ENCODE results near the gene BLOC1S2. TPM values are rescaled to one million over a fixed set of nuclear protein-coding genes. Genes with fewer than 3 reads are reported as not detected.
"Not testable (repeated sequence)": the region's sequence is repeated elsewhere in the genome, so short reads cannot be mapped to it uniquely, and the experiment has no call there.

BLOC1S2 gene
- total RNA-seq: 70.5 TPM in 2 replicates
- 72.2 TPM for polyA plus RNA-seq (2012)

DNA sequence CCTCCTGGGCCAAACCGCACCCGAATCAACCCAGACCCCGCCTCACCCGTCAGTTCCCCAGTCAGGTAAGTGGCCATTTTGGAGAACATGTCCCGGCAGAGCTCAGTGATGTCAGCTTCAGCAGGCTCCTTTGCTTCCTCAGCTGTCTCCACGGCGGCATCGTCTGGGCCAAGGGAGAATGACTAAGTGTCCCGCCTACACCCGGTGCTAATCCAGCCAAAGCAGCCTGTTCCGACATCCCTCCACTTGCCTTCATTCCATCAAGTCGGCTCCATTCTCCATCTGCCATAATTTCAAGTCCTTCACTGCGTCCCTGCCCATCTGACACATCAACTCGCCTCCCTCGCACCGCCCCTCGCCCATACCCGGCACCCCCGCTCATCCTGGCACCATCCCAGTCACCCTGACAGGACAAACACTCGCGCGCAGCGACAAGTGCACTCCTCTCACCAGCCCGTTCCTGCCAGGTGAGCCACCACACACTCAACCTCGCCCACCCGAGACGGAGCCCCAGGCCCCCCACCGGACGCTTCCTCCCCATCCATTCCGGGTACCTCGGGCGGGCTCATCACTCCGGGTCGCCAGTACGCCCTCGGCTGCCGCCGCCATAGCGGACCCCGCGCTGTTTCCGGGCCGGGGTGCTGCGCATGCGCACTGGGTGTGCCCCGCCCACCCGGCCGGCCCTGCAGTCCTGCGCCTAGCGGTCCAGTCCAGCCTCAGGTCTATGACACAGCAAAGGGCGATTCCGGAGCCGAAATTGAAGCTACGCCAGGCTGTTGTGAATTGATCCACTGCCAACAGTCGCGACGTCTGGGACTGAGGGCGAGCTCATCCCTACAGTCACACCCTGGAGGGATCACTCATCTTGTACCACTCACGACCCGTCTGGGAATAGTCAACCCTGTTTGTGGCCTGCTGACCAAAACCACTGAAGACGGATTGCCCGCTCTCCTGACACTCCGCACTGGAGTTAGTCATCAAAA is at the start of gene BLOC1S2:
Gene BLOC1S2, minus strand, starts transcription at position 630 of the 983 bp plus-strand sequence. Its CDS starts 21 bp downstream, at position 609.
- peak; percentile 92 for DNase-seq (ENCODE audit: low read depth)

DNA sequence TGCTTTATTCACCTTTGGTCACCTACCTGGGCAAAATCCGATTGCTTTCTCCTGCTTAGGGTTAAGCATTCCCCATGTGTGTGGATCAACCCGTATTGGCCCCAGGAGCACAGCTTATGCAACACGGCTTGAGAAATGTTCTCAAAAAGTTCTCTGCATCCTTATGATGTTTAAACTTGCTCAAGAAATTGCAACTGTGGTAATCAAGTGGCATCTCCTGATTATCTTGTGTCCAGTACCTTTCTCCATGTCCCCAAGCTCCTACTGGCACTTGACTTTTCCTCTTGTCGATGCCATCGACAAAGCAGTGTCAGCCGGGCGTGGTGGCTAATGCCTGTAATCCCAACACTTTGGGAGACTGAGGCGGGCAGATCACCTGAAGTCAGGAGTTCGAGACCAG is 48.3 kb upstream of the BLOC1S2 start:
- no peak for DNase-seq (ENCODE audit: low read depth)

DNA sequence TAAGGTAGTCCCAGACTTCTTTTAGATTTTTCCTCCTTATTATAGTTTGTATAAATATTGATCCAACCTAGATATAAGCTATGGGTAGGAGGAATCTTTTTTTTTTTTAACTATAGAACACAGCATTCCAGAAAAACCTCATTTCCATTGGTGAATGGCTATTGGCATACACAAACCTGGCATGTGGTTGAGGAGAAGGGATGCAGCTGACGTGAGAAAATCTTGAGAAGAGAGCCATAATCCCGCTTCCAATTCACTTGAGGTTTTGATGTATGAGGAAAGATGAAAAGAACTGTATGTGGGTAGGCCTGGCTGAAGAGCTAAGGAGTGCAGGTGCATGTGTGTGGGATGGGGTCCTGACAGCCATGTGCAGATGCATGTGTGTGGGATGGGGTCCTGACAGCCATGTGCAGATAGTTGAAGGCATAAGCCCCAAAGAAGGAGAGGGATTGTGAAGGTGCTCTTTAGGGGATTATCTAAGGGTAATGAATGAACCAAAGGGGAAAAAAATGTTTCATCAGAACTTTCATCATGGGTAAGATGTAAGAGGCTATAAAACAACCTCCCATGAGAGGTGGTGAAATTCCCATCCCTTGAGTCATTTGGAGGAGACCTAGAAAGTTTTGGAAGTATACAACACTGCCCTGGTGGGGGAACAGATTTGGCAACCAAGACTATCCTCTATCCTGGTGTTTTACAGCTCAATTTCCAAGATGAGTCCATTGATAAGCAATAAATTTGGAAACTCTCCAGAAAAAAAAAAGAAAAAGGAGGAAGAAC is 47.4 kb upstream of the BLOC1S2 start:
- DNase-seq (ENCODE audit: low read depth): no peak

DNA sequence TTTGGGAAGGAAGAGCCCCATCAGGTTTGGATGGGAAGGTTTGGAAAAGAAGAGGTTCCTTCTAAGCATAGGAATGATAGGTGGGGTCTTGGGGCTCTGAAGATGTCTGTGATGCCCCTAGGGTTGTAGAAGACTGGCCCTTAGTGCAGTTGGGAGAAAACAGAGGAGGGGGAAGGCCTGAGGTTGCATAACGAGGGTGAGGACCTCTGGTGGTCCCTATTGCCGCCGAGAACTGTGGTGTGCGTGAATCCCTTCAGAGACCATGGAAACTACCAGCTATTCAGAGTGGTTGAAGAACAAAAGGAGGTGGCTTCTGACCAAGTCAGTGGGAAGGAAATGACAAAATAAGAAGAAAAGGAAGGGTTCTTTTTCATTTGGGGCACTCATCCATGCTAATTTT is 46.6 kb upstream of the BLOC1S2 start:
- DNase-seq (ENCODE audit: low read depth): no peak

DNA sequence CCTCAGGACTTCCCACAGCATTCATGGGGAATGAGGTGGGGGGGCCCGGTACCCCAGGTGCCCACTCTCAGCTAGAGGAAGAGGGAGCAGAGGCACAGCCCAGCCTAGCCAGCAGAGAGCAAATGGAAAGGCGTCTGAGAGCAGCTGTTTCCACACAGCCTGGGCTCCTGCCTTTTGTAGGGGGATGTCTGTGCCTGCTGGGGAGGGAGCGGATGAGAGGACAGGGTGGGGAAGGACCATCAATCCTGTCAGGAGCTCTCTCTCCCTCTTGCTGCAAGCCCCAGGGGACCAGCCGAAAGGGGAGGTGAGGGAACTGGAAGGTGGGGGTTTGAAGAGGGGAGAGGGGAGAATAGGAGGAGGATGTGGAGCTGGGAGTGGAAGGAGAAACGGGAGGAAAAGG is 43.6 kb upstream of the BLOC1S2 start, which contains the start of gene PKD2L1:
Gene PKD2L1, minus strand, starts transcription at position 150 of the 400 bp plus-strand sequence. Its CDS starts 125 bp downstream, at position 25.
- DNase-seq (ENCODE audit: low read depth): no peak

DNA sequence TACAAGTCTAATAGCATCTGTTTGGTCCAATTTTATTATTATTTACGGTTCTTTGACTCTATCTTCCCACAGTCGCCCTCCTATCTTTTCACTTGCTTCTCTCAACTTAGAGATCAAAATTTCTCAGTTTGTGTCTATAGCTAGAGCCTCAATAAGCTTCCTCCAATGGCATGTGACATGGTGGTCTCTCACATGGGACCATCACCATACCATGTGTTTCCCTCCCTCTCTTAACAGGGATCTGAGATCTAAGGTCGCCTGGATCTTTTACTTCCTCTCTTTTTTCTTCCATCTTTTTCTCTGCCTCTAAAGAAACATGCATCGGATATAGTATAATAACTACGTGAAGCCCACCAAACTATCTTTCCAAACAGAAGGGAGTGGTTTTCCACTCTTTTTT is 41.7 kb upstream of the BLOC1S2 start:
- DNase-seq (ENCODE audit: low read depth): no peak

DNA sequence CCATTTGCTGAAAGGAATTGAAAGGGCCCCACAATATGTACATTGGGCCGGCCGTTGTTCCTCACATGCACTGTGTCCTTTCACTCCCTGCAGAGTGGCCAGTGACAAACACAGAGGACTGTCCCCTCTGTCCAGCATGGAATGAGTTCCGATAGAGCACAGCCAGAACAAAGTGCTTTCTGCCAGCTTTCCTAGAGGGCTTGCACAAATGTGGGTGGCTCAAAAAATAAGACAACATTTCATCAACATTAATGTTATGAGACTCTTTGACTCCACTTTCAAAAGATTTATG is 41.2 kb upstream of the BLOC1S2 start:
- DNase-seq (ENCODE audit: low read depth): no peak

DNA sequence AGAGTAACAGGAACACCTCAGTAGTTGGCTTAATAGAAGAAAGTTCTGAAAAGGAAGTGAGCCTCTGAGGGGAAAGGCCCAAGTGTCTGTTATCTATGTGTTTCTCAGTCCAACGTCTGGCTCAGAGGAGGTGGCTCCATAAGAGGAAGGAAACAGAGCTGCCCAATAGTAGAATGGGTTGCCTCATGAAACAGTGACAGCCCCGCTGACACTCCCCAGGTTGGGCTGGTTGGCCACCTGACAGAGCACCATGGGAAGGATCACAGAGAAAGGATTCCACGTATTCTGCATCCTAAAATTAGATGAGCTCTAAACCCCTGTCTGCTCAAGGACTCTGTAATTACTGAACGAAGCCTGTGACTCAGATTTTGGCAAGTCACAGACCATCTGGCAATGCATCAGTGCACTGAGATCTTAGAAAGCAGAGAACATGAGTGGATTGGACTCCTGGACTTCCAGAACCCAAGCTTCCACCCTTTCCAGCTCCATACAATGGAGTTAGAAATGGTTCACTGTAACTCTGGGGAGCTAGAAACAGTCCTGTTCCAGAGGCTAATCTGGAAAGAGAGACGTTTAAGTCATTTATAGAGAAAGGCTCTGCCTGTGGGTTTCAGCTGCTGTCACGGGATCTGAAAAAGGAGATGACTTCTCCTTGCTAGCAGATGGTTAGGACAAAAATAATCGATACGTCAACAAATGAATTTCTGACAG is 40.7 kb upstream of the BLOC1S2 start:
- peak; percentile 83 for DNase-seq (ENCODE audit: low read depth)

DNA sequence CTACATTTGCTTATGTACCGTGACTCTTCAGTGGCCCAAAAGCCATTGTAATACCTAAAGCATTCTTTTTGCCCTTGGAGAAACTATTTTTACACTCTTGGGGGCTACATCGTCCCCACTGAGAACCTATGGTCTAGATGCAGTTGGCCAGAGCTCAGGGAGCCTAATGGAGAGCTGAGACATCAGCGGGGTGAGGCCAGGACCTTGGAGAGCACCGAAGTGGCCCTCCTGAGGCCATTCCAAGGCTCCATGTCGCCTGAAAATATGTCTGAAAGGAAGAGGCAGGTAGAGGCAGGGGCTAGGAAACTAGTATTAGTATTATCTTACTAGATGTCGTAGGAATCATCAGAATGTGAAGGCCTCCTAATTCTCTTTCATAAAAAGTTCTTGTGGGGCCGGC is 38.7 kb upstream of the BLOC1S2 start:
- peak; percentile 37 for DNase-seq (ENCODE audit: low read depth)

DNA sequence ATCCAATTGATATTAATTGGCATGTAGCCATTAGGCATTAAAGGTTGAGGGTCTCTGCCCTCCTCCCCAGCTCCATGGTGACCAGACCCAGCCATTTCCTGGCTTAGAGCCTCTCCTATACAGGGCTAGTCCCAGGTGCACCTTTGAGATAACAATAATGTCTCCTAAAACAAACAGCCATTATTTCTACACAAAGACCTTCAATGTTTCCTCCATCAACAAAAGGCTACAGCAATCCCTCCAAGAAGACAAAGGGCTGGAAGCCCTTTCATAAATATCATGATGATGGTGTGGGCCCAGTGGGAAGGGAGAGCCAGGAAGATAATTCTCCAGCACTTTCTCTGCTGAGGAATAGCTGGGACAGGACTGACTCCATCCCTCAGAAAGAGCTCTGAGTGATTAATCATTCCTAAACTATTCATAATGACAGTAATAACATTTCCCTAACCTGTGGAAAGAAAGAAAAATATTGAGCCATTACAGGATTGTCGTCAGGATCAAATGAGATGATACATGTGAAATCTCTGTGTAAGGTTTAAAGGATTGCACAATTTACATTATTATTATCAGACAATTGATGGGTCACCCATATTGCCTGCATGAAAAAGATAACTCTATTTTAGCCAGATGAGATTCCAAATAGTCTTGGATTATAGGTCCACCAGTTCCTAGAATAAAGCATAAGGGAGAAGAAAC is 33.4 kb upstream of the BLOC1S2 start:
- DNase-seq (ENCODE audit: low read depth): no peak

DNA sequence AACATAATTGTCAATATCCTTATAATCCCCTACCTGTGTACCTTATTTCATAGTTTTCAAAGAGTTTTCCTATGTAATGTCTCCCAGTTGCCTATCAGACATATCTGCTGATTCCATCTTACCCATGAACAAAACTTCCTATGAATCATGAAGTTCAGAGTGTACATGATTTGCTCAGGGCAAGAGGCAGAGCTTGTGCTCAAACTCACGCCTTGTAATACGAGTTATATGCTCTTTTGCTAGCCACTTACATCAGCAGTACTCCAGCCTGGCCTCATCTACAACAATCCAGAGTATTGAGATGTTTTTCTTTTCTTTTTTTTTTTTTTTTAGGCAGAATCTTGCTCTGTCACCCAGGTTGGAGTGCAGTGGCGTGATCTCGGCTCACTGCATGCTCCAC is 31.7 kb upstream of the BLOC1S2 start:
- no peak for DNase-seq (ENCODE audit: low read depth)

DNA sequence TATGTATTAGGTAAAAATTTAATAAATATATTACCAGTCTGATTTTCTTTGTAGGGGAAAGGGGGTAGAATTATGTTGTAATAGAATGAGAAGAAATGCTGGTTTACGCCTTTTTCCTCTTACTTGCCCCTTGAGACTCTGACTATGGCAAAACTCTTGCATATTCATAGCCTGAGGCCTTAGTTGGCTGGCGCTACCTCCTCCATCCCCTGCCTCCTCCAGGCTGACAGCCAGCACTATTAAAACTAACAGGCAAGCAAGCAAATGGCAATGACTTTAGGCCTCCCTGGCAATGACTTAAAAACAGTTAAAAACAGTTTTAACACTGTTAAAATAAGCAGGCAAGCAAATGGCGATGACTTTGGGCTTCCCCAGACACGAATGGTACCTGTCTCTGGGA is 29.1 kb upstream of the BLOC1S2 start:
- no peak for DNase-seq (ENCODE audit: low read depth)

DNA sequence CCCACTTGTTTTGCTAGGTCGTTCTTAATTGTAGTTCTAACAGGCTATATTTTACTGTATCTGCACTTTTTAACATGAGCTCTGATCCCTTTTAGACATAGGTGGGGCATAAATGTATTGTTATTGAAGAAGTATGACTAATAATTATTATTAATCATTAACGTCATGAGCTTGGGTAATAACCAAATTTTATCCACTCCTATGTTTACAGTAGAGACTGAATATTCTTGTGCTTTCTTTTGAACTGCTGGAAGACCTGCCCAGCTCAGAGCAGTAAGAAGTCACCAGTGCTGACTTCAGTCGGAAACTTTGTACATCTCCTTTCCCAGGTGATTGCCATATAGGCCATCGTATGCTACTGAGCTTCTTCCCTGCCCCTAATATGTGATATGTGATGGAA is 24.8 kb upstream of the BLOC1S2 start:
- no peak for DNase-seq (ENCODE audit: low read depth)

DNA sequence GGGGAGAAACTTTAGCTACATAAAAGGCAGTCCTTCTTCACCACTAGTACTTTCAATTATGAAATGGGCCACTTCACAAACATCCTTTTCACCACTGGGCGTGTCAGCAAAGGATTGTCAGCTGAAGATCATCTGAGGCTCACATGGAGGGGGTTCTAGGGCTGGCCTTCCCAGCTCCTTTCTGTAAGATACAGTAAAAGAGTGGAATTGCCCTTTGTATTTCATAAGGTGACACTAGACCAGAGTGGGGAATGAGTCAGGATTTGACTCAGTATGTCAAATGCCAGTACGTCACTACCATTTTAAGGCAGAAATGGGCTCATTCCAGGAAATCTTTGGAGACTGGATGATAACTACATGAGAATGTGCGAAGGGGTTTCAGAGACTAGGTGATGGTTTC is 21.2 kb upstream of the BLOC1S2 start:
- DNase-seq (ENCODE audit: low read depth): no peak

DNA sequence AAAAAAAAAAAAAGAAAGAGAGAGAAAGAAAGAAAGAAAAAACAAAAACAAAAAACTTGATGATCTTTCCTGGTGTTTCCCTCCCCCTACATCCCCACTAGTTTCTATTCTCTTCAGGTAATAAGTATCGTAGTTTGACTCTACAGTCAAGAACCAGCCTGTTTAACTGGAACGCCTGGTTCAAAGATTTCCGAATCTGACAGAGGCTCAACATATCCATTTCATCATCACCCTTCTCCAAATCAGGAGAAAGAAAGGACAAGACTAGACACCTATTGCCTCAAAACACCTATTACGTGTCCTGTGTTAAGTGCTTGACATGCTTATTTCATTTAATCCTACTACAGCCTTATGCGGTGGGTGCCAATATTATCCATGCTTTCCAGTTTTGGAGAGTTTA is 20.4 kb upstream of the BLOC1S2 start:
- DNase-seq (ENCODE audit: low read depth): no peak

DNA sequence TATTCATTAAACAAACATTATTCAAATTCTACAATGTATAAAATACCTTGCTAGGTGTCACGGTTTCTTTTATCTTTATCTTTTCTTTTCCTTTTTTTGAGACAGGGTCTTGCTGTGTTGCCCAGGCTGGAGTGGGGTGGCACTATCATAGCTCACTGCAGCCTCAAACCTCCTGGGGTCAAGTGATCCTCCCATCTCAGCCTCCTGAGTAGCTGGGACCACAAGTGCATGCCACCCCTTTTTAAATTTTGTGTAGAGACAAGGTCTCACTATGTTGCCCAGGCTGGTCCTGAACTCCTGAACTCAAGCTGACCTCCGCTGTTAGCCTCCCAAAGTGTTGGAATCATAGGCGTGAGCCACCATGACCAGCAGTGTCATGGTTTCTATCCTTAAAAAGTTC is 17.9 kb upstream of the BLOC1S2 start:
- no peak for DNase-seq (ENCODE audit: low read depth)

DNA sequence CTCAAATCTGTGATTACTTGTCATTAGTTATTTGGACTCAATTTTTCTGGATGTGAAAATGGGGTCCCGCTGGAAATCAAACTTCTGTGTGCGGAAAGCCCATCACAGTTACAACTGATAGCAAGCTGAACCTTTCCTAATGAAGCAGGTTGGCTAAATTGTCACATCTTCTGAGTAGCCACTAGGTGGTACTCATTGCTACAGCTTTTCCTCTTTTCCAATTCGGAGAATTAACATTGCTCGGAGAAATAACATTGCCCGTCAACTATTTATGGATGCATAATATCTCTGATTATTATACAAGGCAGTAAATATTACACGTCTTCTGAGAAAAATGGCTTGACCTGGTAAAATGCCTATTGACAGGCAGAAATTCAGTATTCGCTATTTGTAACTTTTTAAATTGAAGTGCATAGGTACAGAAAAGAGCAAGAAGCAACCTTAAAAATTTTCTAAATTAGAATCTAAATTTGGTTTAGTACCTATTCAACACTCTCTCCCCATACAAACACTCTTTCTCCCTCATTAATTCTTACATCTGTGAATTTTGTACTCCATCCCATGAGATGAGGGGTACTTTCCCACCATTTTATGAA is 17.3 kb upstream of the BLOC1S2 start:
- peak; percentile 37 for DNase-seq (ENCODE audit: low read depth)

DNA sequence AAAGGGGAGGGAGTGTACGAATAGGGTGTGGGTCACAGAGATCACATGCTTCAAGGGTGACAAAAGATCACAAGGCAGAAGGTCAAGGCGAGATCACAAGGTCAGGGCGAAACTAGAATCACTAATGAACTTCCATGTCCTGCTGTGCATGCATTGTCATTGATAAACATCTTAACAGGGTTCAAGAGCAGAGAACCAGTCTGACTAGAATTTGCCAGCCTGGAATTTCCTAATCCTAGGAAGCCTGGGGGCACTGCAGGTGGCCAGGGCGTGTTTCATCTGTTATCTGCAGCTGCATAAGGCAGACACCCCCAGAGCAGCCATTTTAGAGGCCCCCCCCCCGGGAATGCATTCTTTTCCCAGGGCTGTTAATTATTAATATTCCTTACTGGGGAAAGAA is 14.6 kb upstream of the BLOC1S2 start:
- not testable (repeated sequence) for DNase-seq (ENCODE audit: low read depth)

DNA sequence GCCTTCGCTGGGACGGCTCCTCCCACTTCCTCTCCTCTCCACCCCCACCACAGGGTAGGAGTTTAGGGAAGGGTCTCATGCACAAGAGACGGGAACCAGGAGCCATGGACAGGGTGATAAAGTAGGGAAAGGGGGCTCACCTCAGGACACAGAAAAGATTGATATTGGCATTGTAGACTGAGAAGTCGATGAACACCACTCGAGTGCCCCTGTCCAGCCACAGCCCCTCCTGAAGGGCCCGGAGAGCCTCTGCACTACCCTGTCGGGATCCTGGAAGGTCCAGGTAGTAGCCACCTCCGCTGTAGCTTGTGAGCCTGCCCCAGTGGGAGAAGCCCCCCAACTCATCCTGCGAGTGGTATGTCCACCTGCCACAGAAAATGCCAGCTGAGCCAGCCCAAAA is 10.8 kb upstream of the BLOC1S2 start:
- DNase-seq (ENCODE audit: low read depth): no peak

DNA sequence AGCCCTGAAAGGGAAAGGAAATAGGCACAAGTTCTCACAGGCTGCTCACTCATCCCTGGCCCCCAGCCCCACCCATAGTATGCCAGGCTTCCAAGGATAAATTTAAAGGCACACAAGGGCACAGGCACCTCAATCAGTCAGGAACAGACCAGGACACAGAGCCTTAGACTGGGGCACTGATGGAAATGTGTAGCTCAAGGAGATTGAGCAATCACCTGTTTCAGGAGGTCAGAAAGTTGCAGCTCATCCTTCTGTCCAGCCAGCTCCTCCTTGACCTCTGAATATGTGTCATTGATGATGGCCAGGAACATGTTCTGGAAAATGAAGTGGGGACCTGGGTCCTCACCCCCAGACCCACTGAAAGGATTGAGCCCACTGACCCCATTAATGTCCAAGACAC is 6.6 kb upstream of the BLOC1S2 start:
- DNase-seq (ENCODE audit: low read depth): no peak

DNA sequence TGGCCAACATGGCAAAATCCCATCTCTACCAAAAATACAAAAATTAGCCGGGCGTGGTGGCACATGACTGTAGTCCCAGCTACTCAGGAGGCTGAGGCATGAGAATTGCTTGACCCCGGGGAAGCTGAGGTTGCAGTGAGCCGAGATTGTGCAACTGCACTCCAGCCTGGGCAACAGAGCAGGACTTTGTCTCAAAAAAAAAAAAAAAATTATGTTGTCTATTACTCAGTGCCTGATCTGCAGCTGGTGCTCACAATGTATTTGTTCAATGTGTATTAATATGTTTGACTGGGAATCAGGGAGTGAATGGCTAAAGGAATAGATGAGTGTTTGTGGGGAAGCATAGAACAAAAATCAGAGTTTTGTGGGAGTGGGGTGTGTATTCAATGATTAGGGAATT is 5.8 kb upstream of the BLOC1S2 start:
- not testable (repeated sequence) for DNase-seq (ENCODE audit: low read depth)
